Measurements from ENCODE around the gene MFAP4.

DNA sequence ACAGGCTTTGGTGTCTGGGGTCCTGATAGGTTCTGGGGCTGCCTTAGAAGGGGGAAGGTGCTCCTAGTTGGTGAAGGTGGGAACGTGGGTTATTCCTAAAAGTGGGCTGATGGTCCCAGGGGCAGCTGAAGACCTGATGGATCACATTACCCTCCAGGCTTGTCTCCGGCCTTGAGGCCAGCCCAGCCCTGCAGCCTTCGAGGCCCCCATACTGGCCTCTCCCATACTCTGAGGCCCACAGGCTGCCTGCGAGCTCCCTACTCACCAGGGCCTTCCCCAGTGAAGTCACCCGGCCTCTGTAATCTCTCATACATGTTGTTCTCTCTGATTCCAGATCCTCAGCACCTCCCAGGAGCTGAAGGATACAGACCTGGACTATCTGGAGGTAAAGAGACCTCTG lies 26.8 kb upstream of the MFAP4 start:
- TF ChIP-seq, protein P1, sequence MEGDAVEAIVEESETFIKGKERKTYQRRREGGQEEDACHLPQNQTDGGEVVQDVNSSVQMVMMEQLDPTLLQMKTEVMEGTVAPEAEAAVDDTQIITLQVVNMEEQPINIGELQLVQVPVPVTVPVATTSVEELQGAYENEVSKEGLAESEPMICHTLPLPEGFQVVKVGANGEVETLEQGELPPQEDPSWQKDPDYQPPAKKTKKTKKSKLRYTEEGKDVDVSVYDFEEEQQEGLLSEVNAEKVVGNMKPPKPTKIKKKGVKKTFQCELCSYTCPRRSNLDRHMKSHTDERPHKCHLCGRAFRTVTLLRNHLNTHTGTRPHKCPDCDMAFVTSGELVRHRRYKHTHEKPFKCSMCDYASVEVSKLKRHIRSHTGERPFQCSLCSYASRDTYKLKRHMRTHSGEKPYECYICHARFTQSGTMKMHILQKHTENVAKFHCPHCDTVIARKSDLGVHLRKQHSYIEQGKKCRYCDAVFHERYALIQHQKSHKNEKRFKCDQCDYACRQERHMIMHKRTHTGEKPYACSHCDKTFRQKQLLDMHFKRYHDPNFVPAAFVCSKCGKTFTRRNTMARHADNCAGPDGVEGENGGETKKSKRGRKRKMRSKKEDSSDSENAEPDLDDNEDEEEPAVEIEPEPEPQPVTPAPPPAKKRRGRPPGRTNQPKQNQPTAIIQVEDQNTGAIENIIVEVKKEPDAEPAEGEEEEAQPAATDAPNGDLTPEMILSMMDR (IDR thresholded peaks at IDR 0.05; ENCODE audit: insufficient read depth, low read length) = no peak
- TF ChIP-seq GABPA (IDR thresholded peaks at IDR 0.05; ENCODE audit: low read depth) = no peak
